Trophoblast cell (in vitro differentiated cells and primary cell): ENCODE results near the gene SNTG2.

ENCODE experiments used
- DNase-seq, 2 donors: peaks; one replicate each; pipeline ENCODE4 v3.0.0-alpha.2; 2016
- H2AFZ ChIP-seq: 2 replicates; pipeline ENCODE4 v1.6.1; 2013; ENCODE audit warnings: low read length, moderate library complexity, mild to moderate bottlenecking; ENCODE audit not compliant: insufficient read depth, poor library complexity
- H2AK5ac ChIP-seq: 2 replicates; pipeline ENCODE4 v1.6.1; 2013; ENCODE audit warnings: mild to moderate bottlenecking, low read length
- H2BK120ac ChIP-seq: 2 replicates; pipeline ENCODE4 v1.6.1; 2013; ENCODE audit warnings: low read length, mild to moderate bottlenecking, moderate library complexity; ENCODE audit not compliant: insufficient read depth, poor library complexity
- H2BK12ac ChIP-seq: 2 replicates; pipeline ENCODE4 v1.6.1; 2013; ENCODE audit warnings: mild to moderate bottlenecking, low read length, moderate library complexity
- H2BK5ac ChIP-seq: 2 replicates; pipeline ENCODE4 v1.6.1; 2013; ENCODE audit warnings: low read length, low read depth, moderate library complexity, mild to moderate bottlenecking; ENCODE audit not compliant: poor library complexity
- H3K14ac ChIP-seq: 2 replicates; pipeline ENCODE4 v1.6.1; 2013; ENCODE audit warnings: mild to moderate bottlenecking, low read length
- H3K18ac ChIP-seq: 2 replicates; pipeline ENCODE4 v1.6.1; 2013; ENCODE audit warnings: mild to moderate bottlenecking, low read length
- H3K23ac ChIP-seq: 2 replicates; pipeline ENCODE4 v1.6.1; 2013; ENCODE audit warnings: low read length
- H3K27ac ChIP-seq: 2 replicates; pipeline ENCODE4 v1.5.1; 2013; ENCODE audit warnings: low read depth, mild to moderate bottlenecking, inconsistent platforms, low read length, moderate library complexity
- H3K27me3 ChIP-seq: 2 replicates; pipeline ENCODE4 v1.6.1; 2013; ENCODE audit warnings: inconsistent platforms, mild to moderate bottlenecking, low read length, moderate library complexity; ENCODE audit not compliant: insufficient read depth
- H3K36me3 ChIP-seq, 2 experiments: 1 replicate in 1 of 2; 2 replicates in 1 of 2; pipeline ENCODE4 v1.6.1; 2013; ENCODE audit warnings: low read length in 2 of 2, mild to moderate bottlenecking in 2 of 2, moderate library complexity in 1 of 2; ENCODE audit not compliant: insufficient read depth in 2 of 2, control insufficient read depth in 1 of 2
- H3K4ac ChIP-seq: 2 replicates; pipeline ENCODE4 v1.6.1; 2013; ENCODE audit warnings: low read depth, mild to moderate bottlenecking, low read length, moderate library complexity
- H3K4me1 ChIP-seq, 2 experiments: 1 replicate in 1 of 2; 2 replicates in 1 of 2; pipeline ENCODE4 v1.6.1; 2013; ENCODE audit warnings: low read length in 2 of 2, mild to moderate bottlenecking in 2 of 2, moderate library complexity in 1 of 2; ENCODE audit not compliant: insufficient read depth in 2 of 2, control insufficient read depth in 1 of 2
- H3K4me2 ChIP-seq: 2 replicates; pipeline ENCODE4 v1.6.1; 2013; ENCODE audit warnings: inconsistent platforms, mild to moderate bottlenecking, low read length, moderate library complexity
- H3K4me3 ChIP-seq: 2 replicates; pipeline ENCODE4 v1.5.1; 2013; ENCODE audit warnings: mild to moderate bottlenecking, low read depth, low read length, inconsistent platforms
- H3K79me1 ChIP-seq: one replicate; pipeline ENCODE4 v1.6.1; 2013; ENCODE audit warnings: low read length
- H3K79me2 ChIP-seq: 2 replicates; pipeline ENCODE4 v1.6.1; 2013; ENCODE audit warnings: low read length, mild to moderate bottlenecking; ENCODE audit not compliant: control insufficient read depth, insufficient read depth, poor library complexity
- H3K9ac ChIP-seq: 2 replicates; pipeline ENCODE4 v1.6.1; 2013; ENCODE audit warnings: mild to moderate bottlenecking, low read length
- H3K9me3 ChIP-seq: 2 replicates; pipeline ENCODE4 v1.6.1; 2013; ENCODE audit warnings: low read depth, mild to moderate bottlenecking, control low read depth, inconsistent platforms, low read length; ENCODE audit not compliant: insufficient read depth
- H4K12ac ChIP-seq: 2 replicates; pipeline ENCODE4 v1.6.1; 2013; ENCODE audit warnings: low read depth, mild to moderate bottlenecking, low read length, moderate library complexity
- H4K8ac ChIP-seq: 2 replicates; pipeline ENCODE4 v1.6.1; 2013; ENCODE audit warnings: low read depth, mild to moderate bottlenecking, low read length, moderate library complexity
- H4K91ac ChIP-seq: one replicate; pipeline ENCODE4 v1.6.1; 2013; ENCODE audit warnings: low read depth, mild to moderate bottlenecking, low read length, moderate library complexity
- WGBS: extraction: QIAGEN DNeasy Blood & Tissue Kit; methylation state at CpG from one replicate; pipeline ENCODE4 v1.1.7; 2013; ENCODE audit warnings: missing lambda C conversion rate; ENCODE audit not compliant: insufficient read length, insufficient coverage; ENCODE audit errors: extremely low coverage; 5-methylcytosine and 5-hydroxymethylcytosine counted together

Gene SNTG2

DNA sequence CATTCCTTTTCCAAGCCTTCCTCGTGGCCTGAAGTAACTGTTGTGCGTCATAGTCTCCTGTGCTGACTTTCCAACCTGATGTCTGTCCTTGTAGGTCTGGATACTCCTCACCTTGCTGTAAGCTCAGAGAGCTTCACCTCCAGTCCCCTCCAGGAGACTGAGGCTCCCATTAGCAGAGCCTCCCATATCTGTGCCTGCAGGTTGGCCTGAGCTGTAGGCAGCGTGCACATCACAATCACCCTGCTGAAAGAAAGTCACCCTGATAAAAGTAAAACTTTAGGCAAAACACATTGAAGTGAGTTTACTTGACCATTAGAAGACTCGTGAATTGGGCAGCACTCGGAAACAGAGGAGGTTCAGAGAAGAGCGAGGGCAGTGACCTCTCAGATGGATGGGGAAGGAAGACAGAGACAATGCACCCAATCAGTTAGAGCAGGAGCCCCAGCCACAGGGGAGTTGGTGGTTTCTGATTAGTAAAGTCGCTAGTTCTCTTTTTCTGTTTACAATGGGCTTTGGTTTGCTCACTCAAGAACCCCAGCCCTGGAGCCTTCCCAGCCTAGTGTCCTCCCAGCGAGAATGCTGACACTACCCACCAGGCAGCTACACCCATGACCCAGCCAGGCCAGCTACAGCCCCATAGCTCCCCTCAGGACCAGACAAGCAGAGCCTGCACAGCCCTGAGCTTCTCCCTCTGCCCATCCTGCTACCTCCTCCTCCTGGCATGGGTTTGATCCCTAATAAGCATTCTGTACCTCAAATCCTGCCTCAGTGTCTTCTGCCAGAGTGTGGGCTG, 450.5 kb downstream of the SNTG2 start:
- H4K91ac ChIP-seq, result no peak overlapping the region
- H2AFZ ChIP-seq, result no peak overlapping the region
- H3K18ac ChIP-seq, result no peak overlapping the region
- H3K4me1 ChIP-seq, result no peaks in the 10 kb centered on the region
- H2BK120ac ChIP-seq, result no peak overlapping the region
- no peak overlapping the region for H3K4me2 ChIP-seq
- H2BK5ac ChIP-seq, result no peak overlapping the region
- H2BK12ac ChIP-seq, result no peak overlapping the region
- no peak overlapping the region for H3K9ac ChIP-seq
- H3K36me3 ChIP-seq, result no peaks in the 10 kb centered on the region
- H3K9me3 ChIP-seq, result peaks cover 9% of the 10 kb centered on the region
- no peak overlapping the region for H4K12ac ChIP-seq
- no peak overlapping the region for H3K23ac ChIP-seq
- WGBS, result no CpG with 5 or more reads among the region's 8 CpGs
- no peak overlapping the region for H4K8ac ChIP-seq
- no peak overlapping the region for H3K4ac ChIP-seq
- DNase-seq, result no peak
- no peak overlapping the region for H2AK5ac ChIP-seq
- no peak overlapping the region for H3K14ac ChIP-seq
- H3K27ac ChIP-seq, result no peak overlapping the region
- H3K4me3 ChIP-seq, result no peak overlapping the region
- H3K27me3 ChIP-seq, result no peaks in the 10 kb centered on the region
- H3K79me1 ChIP-seq, result no peaks in the 10 kb centered on the region
- no peaks in the 10 kb centered on the region for H3K79me2 ChIP-seq

DNA sequence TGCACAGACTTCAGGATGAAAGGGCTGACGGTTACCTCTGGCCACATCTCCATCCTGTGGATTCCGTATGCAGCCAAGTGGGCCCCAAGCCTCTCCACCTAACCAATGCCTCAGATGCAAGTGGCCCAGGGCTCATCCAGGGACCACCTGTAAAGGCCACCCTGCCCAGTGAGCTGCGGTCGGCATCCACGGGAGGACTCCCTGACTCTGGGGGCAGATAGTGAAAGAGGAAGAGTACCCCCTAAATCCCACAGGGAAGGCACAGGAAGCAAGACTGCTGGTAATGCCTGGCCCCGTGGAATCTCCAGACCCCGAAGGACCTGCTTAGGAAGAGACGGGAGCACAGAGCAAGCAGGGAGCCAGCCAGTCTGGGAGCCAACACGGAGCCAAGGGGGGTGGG, 451.4 kb downstream of the SNTG2 start:
- no peak overlapping the region for H4K12ac ChIP-seq
- H3K4me1 ChIP-seq, result no peaks in the 10 kb centered on the region
- no peak overlapping the region for H2AK5ac ChIP-seq
- peaks cover 9% of the 10 kb centered on the region for H3K9me3 ChIP-seq
- H3K79me2 ChIP-seq, result no peaks in the 10 kb centered on the region
- no peak overlapping the region for H2AFZ ChIP-seq
- no peak overlapping the region for H3K18ac ChIP-seq
- H3K36me3 ChIP-seq, result no peaks in the 10 kb centered on the region
- H2BK5ac ChIP-seq, result no peak overlapping the region
- WGBS, result no CpG with 5 or more reads among the region's 9 CpGs
- no peak overlapping the region for H2BK12ac ChIP-seq
- no peak overlapping the region for H4K91ac ChIP-seq
- no peak overlapping the region for H3K4me3 ChIP-seq
- H3K79me1 ChIP-seq, result no peaks in the 10 kb centered on the region
- no peak overlapping the region for H3K23ac ChIP-seq
- H3K14ac ChIP-seq, result no peak overlapping the region
- no peak overlapping the region for H4K8ac ChIP-seq
- H3K27me3 ChIP-seq, result no peaks in the 10 kb centered on the region
- no peak overlapping the region for H2BK120ac ChIP-seq
- H3K4me2 ChIP-seq, result no peak overlapping the region
- H3K9ac ChIP-seq, result no peak overlapping the region
- DNase-seq, result no peak
- no peak overlapping the region for H3K27ac ChIP-seq
- no peak overlapping the region for H3K4ac ChIP-seq

DNA sequence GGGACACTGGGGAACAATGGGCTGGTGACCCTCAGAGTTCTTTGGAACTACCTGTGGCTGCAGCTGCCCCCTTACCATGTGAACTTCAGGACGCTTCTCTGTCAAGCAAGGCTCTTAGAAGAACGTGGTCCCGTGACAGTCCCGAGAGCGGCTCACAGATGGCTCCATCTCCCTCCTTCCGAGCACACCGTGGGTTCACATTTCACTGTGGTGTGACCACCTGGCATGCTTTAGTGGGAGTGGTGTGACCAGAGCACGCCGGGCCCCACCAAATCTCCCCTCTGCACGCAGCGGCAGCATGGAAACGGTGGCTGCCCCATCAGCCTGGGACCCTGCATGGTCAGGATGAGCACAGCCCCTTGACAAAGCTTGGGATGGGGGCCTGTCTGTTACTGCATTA, 452.9 kb downstream of the SNTG2 start:
- H2BK12ac ChIP-seq, result no peak overlapping the region
- no peak overlapping the region for H3K23ac ChIP-seq
- H4K8ac ChIP-seq, result no peak overlapping the region

DNA sequence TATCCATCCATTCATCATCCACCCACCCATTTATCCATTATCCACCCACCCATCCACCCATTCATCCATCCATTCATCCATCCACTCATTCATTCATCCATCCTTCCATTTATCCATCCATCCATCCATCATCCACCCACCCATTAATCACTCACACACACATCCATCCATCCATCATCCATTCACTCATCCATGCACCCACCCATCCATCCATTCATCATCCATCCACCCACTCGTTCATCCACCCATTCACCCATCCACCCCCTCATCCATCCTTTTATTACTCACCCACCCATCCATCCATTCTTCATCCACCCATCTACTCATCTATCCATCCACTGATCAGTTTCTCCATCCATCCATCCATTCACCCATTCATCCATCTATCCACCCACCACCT, 454.5 kb downstream of the SNTG2 start:
- no peak overlapping the region for H3K4me2 ChIP-seq
- H3K9ac ChIP-seq, result no peak overlapping the region
- no peak overlapping the region for H3K4ac ChIP-seq
- no peak overlapping the region for H2BK12ac ChIP-seq
- H3K4me1 ChIP-seq, result no peaks in the 10 kb centered on the region
- H2BK120ac ChIP-seq, result no peak overlapping the region
- H3K36me3 ChIP-seq, result no peaks in the 10 kb centered on the region
- no peak overlapping the region for H4K91ac ChIP-seq
- H4K12ac ChIP-seq, result no peak overlapping the region
- no peak overlapping the region for H4K8ac ChIP-seq
- no peak overlapping the region for H2AFZ ChIP-seq
- H3K9me3 ChIP-seq, result peaks cover 9% of the 10 kb centered on the region
- H3K4me3 ChIP-seq, result no peak overlapping the region
- H3K23ac ChIP-seq, result no peak overlapping the region
- H3K27me3 ChIP-seq, result no peaks in the 10 kb centered on the region
- no peaks in the 10 kb centered on the region for H3K79me1 ChIP-seq
- no peak overlapping the region for H3K18ac ChIP-seq
- H3K27ac ChIP-seq, result no peak overlapping the region
- 100% methylated on average over 1 of the region's 1 CpG for WGBS
- DNase-seq, result no peak
- H2BK5ac ChIP-seq, result no peak overlapping the region
- H2AK5ac ChIP-seq, result no peak overlapping the region
- no peak overlapping the region for H3K14ac ChIP-seq
- no peaks in the 10 kb centered on the region for H3K79me2 ChIP-seq

More for the DNA sequence above, 452.9 kb downstream of the SNTG2 start:
- Histone ChIP-seq H3K36me3 (no peaks in the 10 kb centered on the region), H3K4me2 (no peak overlapping the region), H3K27ac (no peak overlapping the region), H2BK120ac (no peak overlapping the region), H4K12ac (no peak overlapping the region), H3K14ac (no peak overlapping the region), H3K4me3 (peak overlapping the region; percentile 25), H3K4ac (no peak overlapping the region), H3K79me2 (no peaks in the 10 kb centered on the region), H3K4me1 (no peaks in the 10 kb centered on the region), H3K27me3 (no peaks in the 10 kb centered on the region), H3K9ac (no peak overlapping the region), H2AK5ac (no peak overlapping the region), H3K79me1 (no peaks in the 10 kb centered on the region), H4K91ac (no peak overlapping the region), H3K18ac (no peak overlapping the region), H3K9me3 (peaks cover 9% of the 10 kb centered on the region), H2AFZ (no peak overlapping the region), H2BK5ac (no peak overlapping the region)
- no CpG with 5 or more reads among the region's 12 CpGs for WGBS
- no peak for DNase-seq
